HG03039 (cell line): ENCODE measurements around the gene ZNF280C.

Source experiments
- ATAC-seq: cut with Tn5 transposase; IDR thresholded peaks from one replicate; pipeline ENCODE4 v1.9.1; 2021; ENCODE audit warnings: mild to moderate bottlenecking, moderate library complexity; ENCODE audit not compliant: unreplicated experiment

Gene ZNF280C

GRCh38 chrX:130179579-130180215, 89.0 kb downstream of the ZNF280C start:
- ATAC-seq = no peak

DNA sequence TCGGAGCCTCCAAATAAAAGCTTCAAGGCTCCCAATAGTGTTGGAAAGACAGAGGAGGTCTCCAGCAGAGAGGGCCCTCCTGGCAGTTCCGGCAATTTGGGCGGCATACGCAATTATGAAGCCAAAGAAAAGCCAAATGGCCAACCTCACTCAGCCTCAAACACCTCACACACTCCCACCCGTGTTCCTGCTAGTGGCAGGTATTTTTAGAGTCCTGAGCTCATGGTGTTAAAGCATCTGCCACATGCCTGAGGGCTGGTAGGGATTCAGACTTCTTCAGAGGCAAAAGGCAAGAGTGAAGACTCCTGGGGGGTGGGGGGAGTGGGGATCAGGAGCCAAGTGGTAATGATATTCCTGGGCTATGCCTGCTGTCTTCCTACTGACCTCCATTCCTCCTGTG, 89.5 kb downstream of the ZNF280C start:
- no peak for ATAC-seq

DNA sequence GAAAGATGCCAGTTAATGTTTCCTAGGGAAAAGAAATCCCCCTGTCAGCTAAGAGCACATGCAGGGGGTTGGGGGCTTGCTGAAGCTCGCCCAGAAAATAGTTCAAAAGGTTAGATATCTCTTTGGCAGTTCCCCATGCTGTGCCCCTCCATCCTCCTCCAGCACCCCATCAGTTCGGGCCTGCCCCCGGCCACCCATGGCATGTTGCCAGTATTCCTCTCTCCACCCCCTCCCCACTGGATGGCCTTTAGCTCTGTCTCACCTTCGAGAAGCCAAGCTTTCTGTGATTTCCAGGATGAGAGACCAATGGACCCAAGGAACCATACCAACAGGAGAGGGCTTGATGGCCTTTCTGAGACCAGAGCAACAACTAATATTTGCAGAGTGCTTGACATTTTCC, 91.8 kb downstream of the ZNF280C start:
- ATAC-seq = no peak

GRCh38 chrX:130176354-130176776, 92.3 kb downstream of the ZNF280C start:
- peak; percentile 69 for ATAC-seq

DNA sequence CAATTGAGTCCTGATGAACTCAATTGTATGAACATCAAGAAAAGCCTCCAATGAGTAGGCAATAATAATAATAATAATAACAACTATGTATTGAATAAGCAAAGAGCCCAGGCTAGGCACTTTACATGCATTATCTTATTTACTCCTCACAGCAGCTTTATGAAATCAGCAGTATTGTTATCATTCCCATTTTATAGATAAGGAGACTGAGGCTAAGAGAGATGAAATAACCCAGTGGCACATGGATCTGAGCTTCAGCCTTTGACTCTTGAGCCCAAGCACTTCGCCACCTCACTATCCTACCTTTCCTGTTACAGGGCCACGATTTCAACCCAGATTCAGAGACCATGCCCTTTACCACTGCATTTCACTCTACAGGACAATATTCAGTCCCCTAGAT, 93.8 kb downstream of the ZNF280C start:
- ATAC-seq = no peak

DNA sequence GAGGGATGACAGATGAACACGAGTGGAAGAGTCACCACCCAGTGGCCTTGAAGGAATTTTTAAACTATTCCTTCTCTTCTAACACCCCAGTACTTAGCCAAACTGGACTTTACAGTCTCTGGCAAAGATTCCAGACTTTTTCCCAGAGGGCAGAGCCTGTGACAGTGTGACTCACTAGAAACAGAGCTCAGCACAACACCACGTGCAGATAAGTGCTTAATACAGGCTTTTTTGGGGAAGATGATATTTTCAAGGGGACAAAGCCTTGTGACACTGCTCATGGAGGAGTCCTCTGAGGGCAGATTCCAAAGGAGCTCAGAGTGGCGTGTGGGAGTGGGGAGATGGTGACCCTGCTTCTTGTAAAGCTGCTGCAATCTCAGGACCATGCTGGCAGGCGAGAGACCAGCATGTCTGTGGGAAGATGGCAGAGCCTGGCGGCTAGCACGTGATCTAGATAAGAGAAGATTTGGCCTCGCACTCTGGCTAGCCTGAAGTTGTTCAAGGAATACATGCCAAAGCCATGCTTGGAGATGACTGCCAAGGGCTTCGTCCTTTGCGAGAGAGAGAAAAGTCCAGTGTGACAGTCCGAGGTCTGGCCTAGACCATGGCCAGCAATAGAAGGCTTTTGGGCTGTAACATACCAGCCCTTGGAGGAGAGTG, 94.5 kb downstream of the ZNF280C start:
- ATAC-seq = no peak

GRCh38 chrX:130173190-130173895, 95.4 kb downstream of the ZNF280C start:
- no peak for ATAC-seq

DNA sequence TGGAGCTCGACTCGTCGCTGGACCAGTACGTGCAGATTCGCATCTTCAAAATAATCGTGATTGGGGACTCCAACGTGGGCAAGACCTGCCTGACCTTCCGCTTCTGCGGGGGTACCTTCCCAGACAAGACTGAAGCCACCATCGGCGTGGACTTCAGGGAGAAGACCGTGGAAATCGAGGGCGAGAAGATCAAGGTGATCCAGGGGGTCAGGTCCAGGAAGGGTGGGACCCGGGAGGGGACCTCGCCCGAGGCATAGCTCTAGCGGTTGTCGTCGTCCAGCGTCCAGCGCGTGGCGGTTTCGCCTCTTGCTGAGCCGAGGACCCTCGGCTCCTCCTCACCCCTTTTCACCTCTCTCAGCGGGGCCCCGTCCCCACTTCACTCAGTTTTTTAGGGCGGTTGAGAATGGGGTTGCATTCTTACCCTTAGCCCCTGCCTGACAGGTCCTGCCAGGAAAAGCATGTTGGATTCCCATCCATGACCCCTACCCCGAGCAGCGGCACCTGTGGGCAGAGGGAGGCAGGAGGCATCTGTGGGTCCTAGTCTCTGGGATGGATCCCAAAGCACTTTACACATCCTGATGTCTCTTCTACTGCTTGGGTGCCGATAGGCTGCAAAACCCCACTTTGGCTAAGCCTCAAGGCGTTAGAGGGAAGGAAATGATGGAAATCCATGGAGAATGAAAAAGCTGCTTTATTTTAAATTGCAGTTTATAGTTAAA, 96.4 kb downstream of the ZNF280C start:
- no peak for ATAC-seq

DNA sequence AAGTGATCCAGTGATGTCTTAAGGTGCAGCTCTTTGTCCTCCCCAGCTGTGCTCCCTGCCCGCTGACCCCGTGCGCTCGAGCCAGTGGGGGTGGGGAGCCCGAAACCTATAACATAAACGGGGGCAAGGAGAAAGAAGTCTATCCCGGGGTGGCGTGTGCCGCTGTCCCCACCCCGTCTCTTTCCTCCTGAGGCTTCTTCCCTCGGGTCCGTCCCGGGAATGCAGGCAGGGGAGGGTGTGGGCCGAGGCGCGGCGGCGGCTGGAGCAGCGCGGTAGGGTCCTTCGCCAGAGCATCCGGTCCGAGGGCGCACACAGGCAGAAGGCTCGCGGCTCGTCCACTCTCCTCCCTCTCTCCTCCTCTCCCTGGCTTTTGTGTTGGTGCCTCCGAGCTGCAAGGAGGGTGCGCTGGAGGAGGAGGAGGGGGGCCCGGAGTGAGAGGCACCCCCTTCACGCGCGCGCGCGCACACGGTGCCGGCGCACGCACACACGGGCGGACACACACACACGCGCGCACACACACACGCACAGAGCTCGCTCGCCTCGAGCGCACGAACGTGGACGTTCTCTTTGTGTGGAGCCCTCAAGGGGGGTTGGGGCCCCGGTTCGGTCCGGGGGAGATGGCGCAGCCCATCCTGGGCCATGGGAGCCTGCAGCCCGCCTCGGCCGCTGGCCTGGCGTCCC, 97.1 kb downstream of the ZNF280C start, which contains the start of gene RAB33A:
RAB33A (plus strand) TSS at position 517 of the 681 bp plus-strand sequence; CDS start at position 618, 101 bp downstream.
- ATAC-seq = peak; percentile 2

- peak; percentile 72 for ATAC-seq
Measured at GRCh38 chrX:130170752-130171445, 97.8 kb downstream of the ZNF280C start.

DNA sequence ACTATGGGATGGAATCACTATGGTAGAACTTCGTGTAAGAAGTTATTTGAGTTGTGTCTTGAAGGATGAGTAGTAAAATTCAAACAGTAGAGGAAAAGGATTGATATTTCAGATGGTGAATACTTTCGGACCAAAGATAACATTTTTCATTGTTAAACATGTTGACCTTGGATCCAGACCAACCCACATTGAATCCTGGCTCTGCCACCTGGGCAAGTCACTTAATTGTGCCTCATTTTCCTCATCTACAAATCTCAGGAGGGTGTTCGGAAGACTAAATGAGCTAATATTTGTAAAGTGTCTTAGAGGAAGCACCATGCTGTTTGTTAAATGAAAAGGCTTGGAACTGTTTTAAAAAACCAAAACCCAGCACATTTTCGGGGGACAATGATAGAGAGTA, 101.7 kb downstream of the ZNF280C start:
- ATAC-seq = no peak

DNA sequence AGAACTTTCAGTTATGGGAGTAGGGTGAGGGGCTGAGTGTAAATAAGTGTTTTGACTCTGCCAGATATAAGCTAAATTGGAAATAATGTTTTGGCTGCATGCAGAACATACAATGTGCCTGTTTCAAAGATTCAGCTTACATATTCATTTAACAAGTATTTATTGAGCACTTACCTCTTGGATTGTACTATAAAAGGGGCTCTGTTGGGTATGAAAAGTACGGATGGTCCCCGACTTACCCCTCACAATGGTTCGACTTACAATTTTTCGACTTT, 102.3 kb downstream of the ZNF280C start:
- no peak for ATAC-seq

GRCh38 chrX:130165703-130166502, 102.8 kb downstream of the ZNF280C start, which contains the start of gene AIFM1:
Gene AIFM1, minus strand, starts transcription at chrX:130165841. Its CDS starts 185 bp downstream, at chrX:130165656.
- peak; percentile 93 for ATAC-seq

DNA sequence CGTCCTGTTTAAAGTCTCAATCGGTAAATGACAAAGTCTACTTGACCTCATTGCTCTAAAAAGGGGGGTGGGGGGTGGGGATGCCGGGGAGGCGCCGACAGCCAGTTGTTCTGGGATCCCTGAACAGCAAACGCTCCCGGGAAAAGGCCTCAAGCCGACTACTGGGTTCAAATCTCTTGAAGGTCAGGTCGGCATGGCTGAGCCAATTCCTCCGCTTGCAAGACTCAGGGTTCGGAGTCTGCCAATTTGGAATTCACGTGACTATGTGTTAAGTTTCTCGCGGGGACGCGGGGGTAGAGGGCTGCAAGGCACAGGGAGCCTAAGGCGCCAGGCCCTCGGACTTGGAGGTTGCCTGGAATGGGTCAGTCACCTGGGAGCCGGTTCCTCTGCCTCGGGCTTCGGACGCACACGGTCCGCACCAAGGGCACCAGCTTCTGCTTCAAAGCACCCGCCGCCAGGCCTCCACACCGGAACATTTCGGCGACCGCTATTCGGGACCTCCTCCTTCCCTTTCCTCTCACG, 103.5 kb downstream of the ZNF280C start:
- no peak for ATAC-seq

GRCh38 chrX:130163398-130163797, 105.3 kb downstream of the ZNF280C start:
- ATAC-seq = no peak

DNA sequence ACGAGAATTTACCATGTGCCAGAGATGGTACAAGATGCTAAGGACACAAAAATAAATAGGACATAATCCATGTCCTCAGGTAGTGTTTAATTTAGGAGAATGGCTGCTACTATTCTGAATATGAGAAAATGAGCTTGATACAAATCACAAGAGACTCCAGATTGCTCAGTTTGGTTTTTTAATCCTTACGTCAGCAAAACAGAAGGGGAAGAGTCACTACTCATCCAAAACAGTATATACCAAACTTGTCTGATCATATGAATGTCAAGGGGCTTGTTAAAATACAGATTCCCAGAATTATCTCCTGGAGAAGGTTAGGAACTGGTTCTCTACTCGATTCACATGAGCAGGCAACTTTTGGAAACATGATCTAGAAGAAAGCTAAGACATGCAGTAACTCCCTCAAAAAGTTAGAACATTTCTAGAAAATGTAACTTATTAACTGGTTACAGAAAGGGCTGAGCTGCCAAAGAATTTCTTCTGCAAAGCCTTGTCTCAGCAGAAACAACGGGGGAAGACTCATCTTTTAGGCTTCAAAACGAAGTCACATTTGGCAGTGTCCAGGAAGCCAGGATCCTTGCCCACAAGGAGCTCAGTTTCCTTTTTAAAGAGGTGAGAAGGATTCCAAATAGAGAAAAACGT, 106.5 kb downstream of the ZNF280C start:
- ATAC-seq = no peak

DNA sequence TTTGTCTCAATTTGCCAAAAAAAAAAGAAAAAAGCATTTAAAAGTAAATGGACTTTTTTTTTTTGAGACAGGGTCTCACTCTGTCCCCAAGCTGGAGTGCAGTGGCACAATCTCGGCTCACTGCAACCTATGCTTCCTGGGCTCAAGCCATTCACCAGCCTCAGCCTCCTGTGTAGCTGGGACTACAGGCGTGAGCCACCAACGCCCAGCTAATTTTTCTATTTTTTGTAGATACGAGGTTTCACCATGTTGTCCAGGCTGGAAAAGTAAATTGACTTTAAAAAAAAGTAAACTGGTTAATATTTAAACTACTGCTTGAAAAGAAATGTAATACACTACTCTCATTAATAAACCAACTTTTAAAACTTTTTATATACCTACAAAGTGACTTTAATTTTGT, 108.9 kb downstream of the ZNF280C start:
- ATAC-seq = no peak

DNA sequence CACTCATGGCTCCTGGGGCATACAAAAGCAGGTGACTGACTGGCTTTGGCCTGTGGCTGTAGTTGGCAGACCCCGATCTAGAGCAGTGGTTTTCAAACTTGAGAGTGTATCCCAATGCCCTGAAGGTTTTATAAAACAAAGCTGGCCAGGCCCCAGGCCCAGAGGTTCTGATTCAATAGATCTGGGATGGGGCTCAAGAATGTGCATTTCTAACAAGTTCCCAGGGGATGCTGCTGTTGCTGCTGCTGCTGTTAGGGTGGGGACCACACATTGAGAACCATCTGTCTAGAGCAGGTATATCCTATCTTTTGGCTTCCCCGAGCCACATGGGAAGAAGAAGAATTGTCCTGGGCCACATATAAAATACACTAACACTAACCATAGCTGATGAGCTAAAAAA, 110.4 kb downstream of the ZNF280C start:
- ATAC-seq = no peak

- ATAC-seq = no peak
Measured at GRCh38 chrX:130155564-130155963, 113.1 kb downstream of the ZNF280C start.
